Osteocyte (in vitro differentiated cells): ENCODE data around the gene TOM1L1. TPM values are rescaled to one million over a fixed set of nuclear protein-coding genes. Genes with fewer than 3 reads are reported as not detected.

ENCODE experiments used
- DNase-seq: peaks from one replicate; pipeline ENCODE4 v3.0.0; 2021; ENCODE audit warnings: mixed read lengths; ENCODE audit not compliant: unreplicated experiment; ENCODE audit errors: extremely low spot score
- H3K27ac Mint-ChIP-seq: one replicate; pipeline ENCODE4 v1.8.0; 2021; ENCODE audit warnings: mild to moderate bottlenecking, mixed read lengths; ENCODE audit not compliant: unreplicated experiment
- H3K27me3 Mint-ChIP-seq: one replicate; pipeline ENCODE4 v1.8.0; 2021; ENCODE audit warnings: mixed read lengths; ENCODE audit not compliant: unreplicated experiment
- H3K36me3 Mint-ChIP-seq: one replicate; pipeline ENCODE4 v1.8.0; 2021; ENCODE audit warnings: mixed read lengths; ENCODE audit not compliant: unreplicated experiment
- H3K4me1 Mint-ChIP-seq: one replicate; pipeline ENCODE4 v1.8.0; 2021; ENCODE audit warnings: mixed read lengths; ENCODE audit not compliant: unreplicated experiment
- H3K4me3 Mint-ChIP-seq: one replicate; pipeline ENCODE4 v1.8.0; 2021; ENCODE audit warnings: mild to moderate bottlenecking, moderate library complexity, mixed read lengths; ENCODE audit not compliant: unreplicated experiment
- H3K9me3 Mint-ChIP-seq: one replicate; pipeline ENCODE4 v1.8.0; 2021; ENCODE audit warnings: mixed read lengths; ENCODE audit not compliant: unreplicated experiment
- total RNA-seq: library from RNA; stranded (reverse); gene quantifications from 2 replicates; pipeline ENCODE4 v1.2.1, GENCODE V29; 2021
- TF ChIP-seq, protein P1 (sequence below): fragments of 200-600 bp; sonication (generic); IDR thresholded peaks from 2 replicates; pipeline ENCODE4 v1.5.0; 2021; ENCODE audit warnings: antibody characterized with exemption, mild to moderate bottlenecking, moderate library complexity

The TOM1L1 gene
- total RNA-seq, 1 donor from 2014 or later, result 33.9 TPM

DNA sequence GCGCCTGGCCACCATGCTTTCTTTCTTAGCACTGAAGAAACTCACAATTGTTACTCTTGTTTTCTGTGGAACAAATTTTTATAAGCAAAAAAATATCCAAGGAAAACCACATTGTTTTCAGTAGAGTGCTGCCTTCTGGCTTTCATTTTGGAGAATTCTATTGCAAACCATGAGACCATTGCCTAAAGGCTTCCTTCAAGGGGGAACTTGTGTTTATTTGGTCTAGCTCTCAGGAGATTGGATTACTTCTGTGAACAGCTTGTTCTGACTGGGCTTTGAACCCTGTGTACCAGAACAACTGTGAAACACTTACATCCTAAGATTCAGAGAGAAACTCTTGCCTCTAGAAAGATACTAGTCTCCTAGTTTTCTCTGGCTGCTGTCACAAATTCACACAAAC lies 32.1 kb downstream of the TOM1L1 start:
- Mint-ChIP-seq H3K36me3 (peaks cover 47% of the 10 kb centered on the region), H3K27ac (peak overlapping the region; percentile 88), H3K27me3 (no peaks in the 10 kb centered on the region), H3K9me3 (no peaks in the 10 kb centered on the region), H3K4me1 (peaks cover 24% of the 10 kb centered on the region), H3K4me3 (no peak overlapping the region)
- no peak for DNase-seq
- TF ChIP-seq, protein P1, sequence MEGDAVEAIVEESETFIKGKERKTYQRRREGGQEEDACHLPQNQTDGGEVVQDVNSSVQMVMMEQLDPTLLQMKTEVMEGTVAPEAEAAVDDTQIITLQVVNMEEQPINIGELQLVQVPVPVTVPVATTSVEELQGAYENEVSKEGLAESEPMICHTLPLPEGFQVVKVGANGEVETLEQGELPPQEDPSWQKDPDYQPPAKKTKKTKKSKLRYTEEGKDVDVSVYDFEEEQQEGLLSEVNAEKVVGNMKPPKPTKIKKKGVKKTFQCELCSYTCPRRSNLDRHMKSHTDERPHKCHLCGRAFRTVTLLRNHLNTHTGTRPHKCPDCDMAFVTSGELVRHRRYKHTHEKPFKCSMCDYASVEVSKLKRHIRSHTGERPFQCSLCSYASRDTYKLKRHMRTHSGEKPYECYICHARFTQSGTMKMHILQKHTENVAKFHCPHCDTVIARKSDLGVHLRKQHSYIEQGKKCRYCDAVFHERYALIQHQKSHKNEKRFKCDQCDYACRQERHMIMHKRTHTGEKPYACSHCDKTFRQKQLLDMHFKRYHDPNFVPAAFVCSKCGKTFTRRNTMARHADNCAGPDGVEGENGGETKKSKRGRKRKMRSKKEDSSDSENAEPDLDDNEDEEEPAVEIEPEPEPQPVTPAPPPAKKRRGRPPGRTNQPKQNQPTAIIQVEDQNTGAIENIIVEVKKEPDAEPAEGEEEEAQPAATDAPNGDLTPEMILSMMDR, result no peak

DNA sequence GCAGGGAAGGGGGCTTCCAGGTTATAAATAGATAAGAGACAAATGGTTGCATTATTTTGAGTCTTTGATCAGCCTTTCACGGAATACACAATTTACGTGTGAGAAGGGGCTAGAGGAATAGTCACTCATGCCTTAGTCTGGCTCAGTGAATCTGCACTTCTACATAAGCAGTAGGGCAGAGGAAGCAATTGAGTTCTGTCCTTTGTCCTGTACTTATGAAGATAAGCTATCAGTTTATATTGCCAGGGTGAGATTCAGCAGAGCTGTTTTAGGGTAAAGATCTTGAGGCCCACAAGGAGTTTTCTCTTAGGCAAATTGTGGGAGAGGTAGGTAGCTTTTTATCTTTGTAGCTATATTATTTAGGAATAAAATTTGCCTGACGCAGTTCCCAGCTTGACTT lies 33.3 kb downstream of the TOM1L1 start:
- peaks cover 50% of the 10 kb centered on the region for H3K36me3 Mint-ChIP-seq
- no peak for DNase-seq
- H3K4me1 Mint-ChIP-seq, result peaks cover 19% of the 10 kb centered on the region
- no peak overlapping the region for H3K27ac Mint-ChIP-seq
- no peaks in the 10 kb centered on the region for H3K27me3 Mint-ChIP-seq
- TF ChIP-seq, protein P1, result no peak
- H3K4me3 Mint-ChIP-seq, result no peak overlapping the region
- no peaks in the 10 kb centered on the region for H3K9me3 Mint-ChIP-seq

DNA sequence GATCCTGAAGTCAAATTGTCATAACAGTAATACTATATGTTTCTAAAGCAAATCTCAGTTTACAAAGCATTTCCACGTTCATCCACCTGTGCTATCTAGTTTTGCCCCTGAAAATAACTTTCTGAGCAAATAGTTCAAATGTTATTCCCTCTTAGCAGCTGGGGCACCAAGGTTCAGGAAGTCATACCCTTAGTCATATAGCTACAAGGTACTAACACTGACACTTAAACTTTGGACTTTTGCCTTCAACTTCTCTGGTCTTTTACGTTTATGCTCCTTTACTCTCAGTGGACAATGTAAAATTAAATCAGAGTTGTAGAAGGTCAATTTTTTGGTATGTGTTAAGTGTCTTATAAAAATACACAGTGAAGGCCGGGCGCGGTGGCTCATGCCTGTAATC lies 34.8 kb downstream of the TOM1L1 start:
- TF ChIP-seq, protein P1, result no peak
- Mint-ChIP-seq H3K36me3 (peaks cover 54% of the 10 kb centered on the region), H3K4me3 (no peak overlapping the region), H3K9me3 (no peaks in the 10 kb centered on the region), H3K27me3 (no peaks in the 10 kb centered on the region), H3K27ac (no peak overlapping the region), H3K4me1 (peaks cover 16% of the 10 kb centered on the region)
- DNase-seq, result no peak

- Mint-ChIP-seq H3K27me3 (no peaks in the 10 kb centered on the region), H3K27ac (no peak overlapping the region)
- DNase-seq, result no peak
Observed at GRCh38 chr17:54937018-54937417, 36.4 kb downstream of the TOM1L1 start.

GRCh38 chr17:54937426-54937825 lies 36.8 kb downstream of the TOM1L1 start:
- H3K4me3 Mint-ChIP-seq, result no peak overlapping the region

More at GRCh38 chr17:54937018-54937417, 36.4 kb downstream of the TOM1L1 start:
- Mint-ChIP-seq H3K9me3 (no peaks in the 10 kb centered on the region), H3K36me3 (peaks cover 56% of the 10 kb centered on the region), H3K4me3 (no peak overlapping the region), H3K4me1 (peaks cover 13% of the 10 kb centered on the region)
- TF ChIP-seq, protein P1, result no peak

More at GRCh38 chr17:54937426-54937825, 36.8 kb downstream of the TOM1L1 start:
- Mint-ChIP-seq H3K4me1 (peaks cover 9% of the 10 kb centered on the region), H3K27me3 (no peaks in the 10 kb centered on the region), H3K36me3 (peaks cover 54% of the 10 kb centered on the region), H3K9me3 (no peaks in the 10 kb centered on the region), H3K27ac (no peak overlapping the region)
- no peak for DNase-seq
- TF ChIP-seq, protein P1, result no peak
